ENCODE data around the gene ARID5A.

The ARID5A gene

DNA sequence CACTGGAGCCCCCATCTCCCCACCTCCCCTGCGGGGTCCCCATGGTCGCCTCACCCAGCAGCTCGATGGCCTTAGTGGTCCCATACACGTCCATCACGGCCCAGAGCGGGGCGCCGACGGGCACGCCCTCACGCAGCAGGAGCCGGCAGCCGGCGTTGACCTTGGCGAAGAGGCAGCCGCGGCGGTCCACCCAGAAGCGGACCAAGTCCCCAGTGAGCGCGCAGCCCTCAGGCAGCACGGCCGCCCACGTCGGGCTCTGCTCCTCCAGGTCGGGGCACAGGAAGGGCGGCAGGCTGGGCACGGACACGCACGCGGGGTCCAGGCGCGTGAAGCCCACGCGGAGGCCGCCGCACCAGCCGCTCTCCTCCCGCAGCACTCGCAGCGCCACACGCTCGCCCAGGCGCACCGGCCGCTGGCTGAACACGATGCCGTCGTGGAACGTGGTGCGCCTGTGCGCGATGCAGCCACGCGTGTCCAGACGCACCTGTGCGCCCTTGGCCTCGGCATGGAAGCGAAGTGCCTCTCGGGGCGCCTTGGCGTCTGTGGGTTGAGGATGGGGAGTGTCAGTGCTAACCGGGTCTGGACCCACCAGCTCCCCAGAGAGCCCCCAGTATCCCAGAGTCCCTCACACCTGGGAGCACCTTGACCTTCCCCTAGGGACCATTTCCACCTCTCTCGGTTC lies 36.0 kb upstream of the ARID5A start:
- Histone ChIP-seq H3K4me1 (ENCODE audit: insufficient read depth, low read length) (no peaks in the 10 kb centered on the region), H3K9me3 (ENCODE audit: insufficient read depth, low read depth, low read length) (no peaks in the 10 kb centered on the region), H3K9ac (ENCODE audit: low read depth, low read length) (no peak overlapping the region), H3K27me3 (ENCODE audit: insufficient read depth, low read length) (no peaks in the 10 kb centered on the region), H3K36me3 (ENCODE audit: insufficient read depth, low read depth, low read length) (no peaks in the 10 kb centered on the region), H3K27ac (ENCODE audit: low read length) (no peak overlapping the region), H3K4me3 (ENCODE audit: low read length) (no peak overlapping the region)

DNA sequence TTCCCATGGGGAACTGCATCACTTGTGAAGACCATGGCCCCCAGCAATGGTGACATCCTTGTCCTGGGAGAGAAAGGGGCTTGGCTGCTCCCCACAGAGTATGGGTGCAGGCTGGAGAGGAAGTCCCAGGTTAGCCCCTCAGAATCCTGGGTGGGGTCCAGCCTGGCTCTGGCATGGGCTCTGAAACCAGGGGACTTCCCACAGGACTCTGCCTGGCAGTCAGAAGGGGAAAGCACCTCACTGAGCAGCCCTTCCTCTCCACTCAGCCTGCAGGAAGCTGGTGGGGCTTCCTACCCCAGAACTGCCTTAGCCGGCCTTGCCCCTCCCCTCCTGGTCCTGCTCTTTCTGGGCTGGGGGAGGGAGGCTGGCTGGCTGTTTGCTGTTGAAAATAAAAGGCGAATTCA lies 35.1 kb upstream of the ARID5A start:
- H3K36me3 ChIP-seq (ENCODE audit: insufficient read depth, low read depth, low read length) = no peaks in the 10 kb centered on the region
- H3K9me3 ChIP-seq (ENCODE audit: insufficient read depth, low read depth, low read length) = no peaks in the 10 kb centered on the region
- no peaks in the 10 kb centered on the region for H3K4me1 ChIP-seq (ENCODE audit: insufficient read depth, low read length)
- no peak overlapping the region for H3K27ac ChIP-seq (ENCODE audit: low read length)
- H3K27me3 ChIP-seq (ENCODE audit: insufficient read depth, low read length) = no peaks in the 10 kb centered on the region
- H3K9ac ChIP-seq (ENCODE audit: low read depth, low read length) = no peak overlapping the region
- H3K4me3 ChIP-seq (ENCODE audit: low read length) = no peak overlapping the region

DNA sequence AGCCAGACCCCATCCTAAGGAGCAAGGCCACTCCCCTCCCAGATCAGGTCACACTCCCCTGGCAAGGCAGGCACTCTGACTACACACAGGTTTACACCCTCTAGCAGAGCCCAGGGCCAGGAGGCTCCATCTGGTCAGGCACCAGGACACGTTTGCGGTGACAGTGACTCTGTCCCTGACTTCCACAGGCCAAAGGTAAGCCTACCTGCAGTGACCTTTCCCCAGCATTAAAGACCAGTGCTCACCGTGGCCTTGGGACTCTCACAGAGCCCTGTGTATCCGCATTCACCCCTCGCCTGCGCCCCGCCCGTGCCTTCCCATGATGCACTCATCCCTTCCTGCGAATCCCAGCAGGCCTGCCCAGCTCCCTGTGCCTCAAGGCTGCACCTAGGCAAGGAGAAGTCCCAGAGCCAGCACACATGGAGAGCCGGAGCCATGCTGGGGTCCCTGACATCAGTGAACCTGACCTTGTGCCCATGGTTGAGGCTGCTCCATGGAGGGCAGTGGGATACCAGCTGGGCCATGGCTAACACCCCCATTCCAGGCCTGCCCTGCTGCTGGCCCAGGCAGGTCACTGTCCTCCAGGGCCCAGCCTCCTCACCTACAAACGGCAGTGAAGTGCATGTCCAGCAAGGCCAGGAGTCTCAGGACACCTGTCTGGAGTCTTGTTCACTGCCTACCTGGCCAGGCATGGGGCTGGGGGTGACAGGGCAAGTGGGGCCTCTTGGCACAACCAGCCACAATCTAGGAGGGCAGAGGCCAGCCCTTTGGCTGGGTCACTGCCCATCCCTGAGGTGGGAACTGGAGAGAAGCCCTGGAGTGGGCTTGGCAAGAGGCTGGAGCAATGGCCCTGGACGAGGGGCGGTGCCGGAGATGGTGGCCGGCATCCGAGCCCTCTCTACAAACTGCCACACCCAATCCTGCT lies 34.4 kb upstream of the ARID5A start:
- H3K9ac ChIP-seq (ENCODE audit: low read depth, low read length) = no peak overlapping the region
- no peaks in the 10 kb centered on the region for H3K9me3 ChIP-seq (ENCODE audit: insufficient read depth, low read depth, low read length)
- no peaks in the 10 kb centered on the region for H3K27me3 ChIP-seq (ENCODE audit: insufficient read depth, low read length)
- no peak overlapping the region for H3K27ac ChIP-seq (ENCODE audit: low read length)
- H3K4me3 ChIP-seq (ENCODE audit: low read length) = no peak overlapping the region
- H3K36me3 ChIP-seq (ENCODE audit: insufficient read depth, low read depth, low read length) = no peaks in the 10 kb centered on the region
- no peaks in the 10 kb centered on the region for H3K4me1 ChIP-seq (ENCODE audit: insufficient read depth, low read length)

- Histone ChIP-seq H3K27me3 (ENCODE audit: insufficient read depth, low read length) (no peaks in the 10 kb centered on the region), H3K27ac (ENCODE audit: low read length) (no peak overlapping the region), H3K4me3 (ENCODE audit: low read length) (no peak overlapping the region), H3K4me1 (ENCODE audit: insufficient read depth, low read length) (no peaks in the 10 kb centered on the region), H3K36me3 (ENCODE audit: insufficient read depth, low read depth, low read length) (no peaks in the 10 kb centered on the region), H3K9me3 (ENCODE audit: insufficient read depth, low read depth, low read length) (no peaks in the 10 kb centered on the region), H3K9ac (ENCODE audit: low read depth, low read length) (no peak overlapping the region)
Observed at GRCh38 chr2:96502891-96503636, 33.5 kb upstream of the ARID5A start.

GRCh38 chr2:96503637-96504243 lies 32.8 kb upstream of the ARID5A start:
- Histone ChIP-seq H3K4me1 (ENCODE audit: insufficient read depth, low read length) (no peaks in the 10 kb centered on the region), H3K27ac (ENCODE audit: low read length) (no peak overlapping the region), H3K27me3 (ENCODE audit: insufficient read depth, low read length) (peaks cover 6% of the 10 kb centered on the region), H3K36me3 (ENCODE audit: insufficient read depth, low read depth, low read length) (no peaks in the 10 kb centered on the region), H3K9ac (ENCODE audit: low read depth, low read length) (no peak overlapping the region), H3K4me3 (ENCODE audit: low read length) (no peak overlapping the region), H3K9me3 (ENCODE audit: insufficient read depth, low read depth, low read length) (no peaks in the 10 kb centered on the region)

DNA sequence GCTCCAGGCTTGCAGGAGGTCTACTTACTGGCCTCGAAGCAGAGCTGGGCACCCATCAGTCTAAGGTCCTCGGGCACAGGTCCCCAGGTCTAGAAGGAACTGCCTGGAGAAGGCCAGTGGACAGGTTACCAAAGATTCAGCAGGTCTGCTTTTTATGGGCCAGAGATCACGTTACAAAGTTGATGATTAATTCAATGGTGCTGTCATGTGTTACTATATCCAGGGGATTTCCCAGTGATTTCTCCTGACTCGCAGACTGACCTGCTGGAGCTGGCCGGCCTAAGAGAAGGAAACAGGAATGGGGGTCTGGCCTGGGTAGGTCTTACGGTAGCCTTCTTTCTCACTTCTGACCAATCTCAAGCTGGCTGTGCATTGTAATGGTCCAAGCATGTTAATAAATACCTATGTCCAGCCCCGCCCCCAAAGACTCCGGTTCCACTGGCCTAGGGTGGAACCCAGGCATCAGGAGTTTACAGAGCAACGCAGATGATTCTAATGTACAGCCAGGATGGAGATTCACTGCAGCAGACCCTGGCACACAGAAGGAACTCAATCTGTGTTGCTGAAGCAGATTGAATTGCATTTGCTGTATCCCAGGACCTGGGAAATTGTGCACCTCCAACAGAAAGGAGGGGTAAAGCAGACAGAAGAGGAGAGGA lies 31.2 kb upstream of the ARID5A start, which contains the start of gene NEURL3:
Gene NEURL3 (minus strand): TSS at position 127 of the 659 bp plus-strand sequence. CDS start 71 bp downstream, at position 56.
- Histone ChIP-seq H3K9me3 (ENCODE audit: insufficient read depth, low read depth, low read length) (no peaks in the 10 kb centered on the region), H3K4me3 (ENCODE audit: low read length) (no peak within 1 kb of the TSS), H3K27ac (ENCODE audit: low read length) (no peak within 1 kb of the TSS), H3K9ac (ENCODE audit: low read depth, low read length) (no peak within 1 kb of the TSS), H3K36me3 (ENCODE audit: insufficient read depth, low read depth, low read length) (no peaks in the 10 kb centered on the region), H3K27me3 (ENCODE audit: insufficient read depth, low read length) (peaks cover 18% of the 10 kb centered on the region), H3K4me1 (ENCODE audit: insufficient read depth, low read length) (no peaks in the 10 kb centered on the region)

GRCh38 chr2:96506016-96506906 lies 30.3 kb upstream of the ARID5A start:
- H3K36me3 ChIP-seq (ENCODE audit: insufficient read depth, low read depth, low read length) = no peaks in the 10 kb centered on the region
- no peaks in the 10 kb centered on the region for H3K4me1 ChIP-seq (ENCODE audit: insufficient read depth, low read length)
- no peaks in the 10 kb centered on the region for H3K9me3 ChIP-seq (ENCODE audit: insufficient read depth, low read depth, low read length)
- H3K9ac ChIP-seq (ENCODE audit: low read depth, low read length) = no peak overlapping the region
- peaks cover 27% of the 10 kb centered on the region for H3K27me3 ChIP-seq (ENCODE audit: insufficient read depth, low read length)
- no peak overlapping the region for H3K27ac ChIP-seq (ENCODE audit: low read length)
- H3K4me3 ChIP-seq (ENCODE audit: low read length) = no peak overlapping the region

DNA sequence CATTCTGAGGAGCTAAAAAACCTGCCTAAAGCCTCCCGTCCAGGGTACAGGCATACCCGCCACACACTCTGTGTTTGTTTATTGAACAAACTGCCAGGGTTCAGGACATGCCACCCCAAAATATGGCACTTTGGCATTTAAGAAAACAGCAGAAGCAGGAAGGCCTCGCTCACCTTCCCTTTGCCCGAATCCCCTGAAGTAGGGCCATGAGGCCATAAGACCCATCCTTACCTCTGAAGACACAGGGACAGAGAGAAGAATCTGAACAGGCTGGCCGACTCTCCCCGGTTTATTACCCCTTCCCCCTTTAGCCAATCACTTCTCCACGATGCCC lies 29.7 kb upstream of the ARID5A start:
- Histone ChIP-seq H3K27me3 (ENCODE audit: insufficient read depth, low read length) (peaks cover 31% of the 10 kb centered on the region), H3K27ac (ENCODE audit: low read length) (no peak overlapping the region), H3K4me1 (ENCODE audit: insufficient read depth, low read length) (no peaks in the 10 kb centered on the region), H3K9ac (ENCODE audit: low read depth, low read length) (no peak overlapping the region), H3K4me3 (ENCODE audit: low read length) (no peak overlapping the region), H3K36me3 (ENCODE audit: insufficient read depth, low read depth, low read length) (no peaks in the 10 kb centered on the region), H3K9me3 (ENCODE audit: insufficient read depth, low read depth, low read length) (no peaks in the 10 kb centered on the region)

- H3K9me3 ChIP-seq (ENCODE audit: insufficient read depth, low read depth, low read length) = no peaks in the 10 kb centered on the region
- H3K9ac ChIP-seq (ENCODE audit: low read depth, low read length) = no peak overlapping the region
- H3K4me1 ChIP-seq (ENCODE audit: insufficient read depth, low read length) = no peaks in the 10 kb centered on the region
- peak overlapping the region; percentile 24; the same call in 1 of the 2 replicates for H3K4me3 ChIP-seq (ENCODE audit: low read length)
- peaks cover 31% of the 10 kb centered on the region for H3K27me3 ChIP-seq (ENCODE audit: insufficient read depth, low read length)
- H3K36me3 ChIP-seq (ENCODE audit: insufficient read depth, low read depth, low read length) = no peaks in the 10 kb centered on the region
- no peak overlapping the region for H3K27ac ChIP-seq (ENCODE audit: low read length)
Observed at GRCh38 chr2:96507957-96508520, 28.5 kb upstream of the ARID5A start.

- no peak overlapping the region for H3K9ac ChIP-seq (ENCODE audit: low read depth, low read length)
- no peaks in the 10 kb centered on the region for H3K36me3 ChIP-seq (ENCODE audit: insufficient read depth, low read depth, low read length)
- H3K9me3 ChIP-seq (ENCODE audit: insufficient read depth, low read depth, low read length) = no peaks in the 10 kb centered on the region
- no peak overlapping the region for H3K27ac ChIP-seq (ENCODE audit: low read length)
- H3K4me3 ChIP-seq (ENCODE audit: low read length) = no peak overlapping the region; the same call in 1 of the 2 replicates
- peaks cover 31% of the 10 kb centered on the region for H3K27me3 ChIP-seq (ENCODE audit: insufficient read depth, low read length)
- no peaks in the 10 kb centered on the region for H3K4me1 ChIP-seq (ENCODE audit: insufficient read depth, low read length)
Observed at GRCh38 chr2:96508521-96509113, 27.9 kb upstream of the ARID5A start.
